GM21825 (cell line): ENCODE data around the gene RRP1.
A peak's percentile ranks its signal among the peaks of the same experiment; 100 is the strongest.

Experiments
- ATAC-seq: cut with Tn5 transposase; IDR thresholded peaks from one replicate; pipeline ENCODE4 v1.9.1; 2021; ENCODE audit warnings: mild to moderate bottlenecking, moderate library complexity; ENCODE audit not compliant: unreplicated experiment

RRP1 gene

DNA sequence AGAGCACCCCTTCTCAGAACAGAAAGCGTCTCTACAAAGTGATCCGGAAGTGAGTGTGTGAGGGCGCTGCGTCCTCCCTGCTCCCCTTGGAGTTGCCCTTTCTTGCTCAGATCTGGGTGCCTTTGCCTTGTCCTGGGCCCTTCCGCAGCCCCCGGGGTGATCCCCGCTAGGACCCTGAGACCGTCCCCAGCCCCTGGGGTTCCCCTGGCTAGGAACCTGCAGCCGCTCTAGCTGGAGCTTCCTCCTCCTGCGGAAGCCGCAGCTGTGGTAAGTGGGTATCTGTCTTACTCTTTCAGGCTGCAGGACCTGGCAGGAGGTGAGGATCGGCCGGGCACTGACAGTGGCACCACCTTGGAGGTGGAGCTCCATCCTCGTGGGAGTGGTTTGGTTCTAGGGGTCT, 11.2 kb downstream of the RRP1 start:
- ATAC-seq = no peak

DNA sequence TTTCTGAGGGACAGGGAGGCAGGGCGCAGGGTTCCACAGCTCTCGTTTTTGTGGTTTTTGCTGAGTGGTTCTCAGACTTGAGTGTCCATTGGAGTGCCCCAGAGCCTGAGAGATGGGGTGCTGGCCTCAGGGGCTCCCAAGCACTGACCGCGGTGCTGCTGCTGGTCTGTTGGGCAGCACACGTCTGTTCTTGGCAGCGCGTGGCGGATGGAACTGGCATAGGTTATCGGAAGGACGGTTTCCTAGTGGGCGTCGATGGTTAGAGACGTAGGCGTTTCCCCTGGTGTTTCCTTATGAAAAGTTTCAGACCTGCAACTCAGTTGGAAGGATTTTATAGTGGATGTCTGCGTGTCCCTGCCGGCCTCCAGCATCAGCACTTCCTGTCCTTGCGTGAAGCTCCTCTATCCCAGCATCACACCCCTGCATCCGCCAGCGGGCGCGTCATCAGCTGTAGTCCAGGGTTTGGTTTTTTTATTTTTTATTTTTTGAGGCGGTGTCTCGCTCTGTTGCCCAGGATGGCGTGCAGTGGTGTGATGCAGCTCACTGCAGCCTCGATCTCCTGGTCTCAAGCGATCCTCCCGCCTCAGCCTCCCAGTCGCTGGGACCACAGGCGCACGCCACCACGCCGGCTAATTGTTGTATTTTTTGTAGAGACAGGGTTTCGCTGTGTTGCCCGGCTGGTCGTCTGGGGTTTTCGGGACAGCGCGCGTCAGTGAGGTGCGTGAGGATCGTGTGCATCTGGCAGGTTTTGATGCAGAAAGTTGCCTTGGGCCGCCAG, 11.8 kb downstream of the RRP1 start:
- ATAC-seq = no peak

DNA sequence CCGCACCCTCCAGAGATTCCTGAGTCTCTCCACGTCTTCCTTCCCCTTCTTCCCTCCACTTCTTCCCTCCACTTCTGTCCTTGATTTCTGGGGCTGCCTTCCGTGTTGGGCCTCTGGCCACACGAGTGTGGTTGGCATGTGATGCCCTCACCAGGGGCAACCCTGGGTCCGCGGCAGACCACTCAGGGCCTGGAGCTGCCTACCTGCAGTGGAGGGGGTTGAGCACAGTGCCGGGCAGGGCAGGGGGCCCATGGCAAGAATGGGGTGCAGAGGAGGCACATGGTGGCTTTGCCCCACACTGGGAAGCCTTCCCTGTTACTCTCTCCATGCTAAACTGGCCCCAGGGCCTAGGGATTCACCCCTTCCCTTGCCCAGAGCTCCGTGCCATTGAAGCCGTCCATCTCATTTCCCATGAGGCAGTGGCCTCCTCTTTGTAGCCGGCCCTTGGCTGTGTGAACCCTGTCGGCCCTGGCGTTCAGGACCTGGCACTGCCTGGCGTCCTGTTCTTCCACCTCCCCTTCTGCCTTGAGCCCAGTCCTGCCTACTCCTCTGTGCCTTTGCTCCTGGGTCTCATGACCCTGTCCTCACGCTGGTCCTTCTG, 13.4 kb downstream of the RRP1 start:
- ATAC-seq = no peak

DNA sequence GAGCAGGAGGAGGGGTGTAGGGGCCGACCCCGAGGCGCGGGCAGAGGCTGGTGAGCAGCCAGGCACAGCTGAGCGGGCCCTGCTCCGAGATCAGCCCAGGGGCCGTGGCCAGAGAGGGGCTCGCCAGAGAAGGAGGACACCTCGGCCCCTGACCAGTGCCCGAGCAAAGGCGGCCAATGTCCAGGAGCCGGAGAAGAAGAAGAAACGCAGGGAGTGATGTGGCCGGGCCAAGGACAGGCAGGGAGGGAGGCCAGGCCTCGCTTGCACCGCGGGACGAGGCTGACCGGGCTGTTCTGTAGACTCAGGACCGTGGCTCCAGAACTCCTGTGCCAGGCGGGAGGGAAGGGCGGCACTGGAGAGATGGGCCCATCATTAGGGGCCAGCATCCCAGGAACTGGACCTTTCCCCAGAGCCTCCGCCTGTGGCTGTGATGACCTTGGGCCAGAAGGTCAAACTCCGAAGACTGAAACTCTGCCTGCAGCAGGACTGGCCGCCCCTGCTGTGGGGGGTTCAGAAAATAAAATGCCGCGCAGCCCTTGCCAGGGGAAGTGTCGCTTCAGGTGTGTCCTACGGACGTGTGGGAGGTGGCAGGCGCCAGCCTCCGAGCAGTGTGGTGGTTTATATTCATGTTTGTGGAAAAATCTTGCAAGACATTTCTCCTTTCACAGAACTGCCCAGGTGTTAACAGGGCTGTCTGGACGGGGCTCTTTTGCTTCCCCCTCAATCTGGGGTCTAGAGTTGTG, 14.4 kb downstream of the RRP1 start:
- ATAC-seq = no peak

DNA sequence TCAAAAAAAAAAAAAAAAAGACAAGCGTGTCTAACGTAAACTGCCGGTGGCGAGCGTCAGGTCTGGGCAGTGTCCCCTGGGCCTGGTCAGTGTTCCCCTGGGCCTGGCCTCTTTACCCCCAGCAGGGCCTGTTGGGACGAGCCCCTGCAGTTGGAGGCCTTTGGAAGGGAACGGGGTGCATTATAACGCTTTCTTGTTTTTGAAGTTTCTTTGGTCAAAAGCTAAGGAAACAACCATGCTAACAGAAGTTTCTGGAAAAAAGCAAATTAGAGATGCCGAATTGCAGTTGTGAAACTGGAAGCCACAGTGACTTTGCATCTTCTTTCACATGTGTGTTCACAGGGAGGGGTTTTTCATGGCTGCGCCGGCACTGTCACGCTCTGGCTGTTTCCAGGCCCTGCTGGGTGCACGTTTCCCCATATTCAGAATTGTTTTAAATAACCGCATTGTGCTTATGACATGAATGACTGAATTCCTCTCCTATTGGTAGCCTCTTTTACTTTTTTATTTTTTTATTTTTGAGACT, 16.0 kb downstream of the RRP1 start:
- ATAC-seq = peak; percentile 66

DNA sequence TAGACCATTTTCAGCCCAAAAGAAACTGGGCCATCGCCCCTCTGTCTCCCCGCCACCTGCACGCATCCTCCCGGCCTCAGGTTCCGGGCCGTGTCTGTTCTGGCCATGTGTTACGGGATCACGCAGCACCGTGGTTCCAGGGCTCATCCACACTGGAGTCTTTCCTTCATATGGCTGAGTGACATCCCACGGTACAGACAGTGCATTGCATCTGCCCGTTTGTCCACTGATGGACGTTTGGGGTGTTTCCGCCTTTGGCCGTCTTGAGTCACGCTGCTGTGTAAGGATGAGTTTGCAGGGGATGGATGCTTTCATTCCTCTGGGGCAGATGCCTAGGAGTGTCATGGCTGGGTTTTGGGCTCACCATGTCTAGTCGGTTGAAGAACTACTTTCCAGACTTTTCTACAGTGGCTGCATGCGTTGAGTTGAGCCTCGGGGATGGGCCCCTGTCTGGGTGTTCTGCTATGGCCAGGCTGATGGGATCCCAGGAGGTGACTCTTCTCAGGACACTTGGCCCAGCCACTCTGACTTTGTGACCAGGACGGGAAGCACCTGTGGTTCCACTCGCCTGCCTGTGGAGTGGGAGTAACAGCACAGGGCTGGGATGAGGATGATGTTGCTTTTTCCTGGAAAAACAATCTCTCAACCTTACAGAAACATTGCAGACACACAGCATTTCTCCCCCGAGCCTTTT, 16.8 kb downstream of the RRP1 start:
- peak; percentile 3 for ATAC-seq

DNA sequence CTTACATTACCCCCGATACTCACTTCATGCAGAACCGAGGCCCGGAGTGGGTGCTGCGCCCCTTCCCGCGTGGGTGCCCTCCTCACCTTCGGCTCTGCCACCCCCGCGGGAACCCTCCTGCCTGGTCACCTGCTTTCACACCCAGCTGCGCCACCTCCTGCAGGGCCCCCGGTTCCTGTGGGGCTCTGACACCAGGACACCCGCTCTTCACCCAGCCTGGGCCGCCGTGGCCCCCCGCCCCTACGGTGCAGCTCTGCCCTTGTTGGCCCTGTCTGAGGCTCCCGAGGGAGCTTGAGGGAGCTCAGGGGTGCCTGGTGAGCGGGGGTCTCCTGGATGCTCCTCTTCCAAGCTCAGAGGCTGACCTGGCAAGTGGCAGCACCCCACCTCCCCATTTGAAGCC, 19.0 kb downstream of the RRP1 start:
- no peak for ATAC-seq

DNA sequence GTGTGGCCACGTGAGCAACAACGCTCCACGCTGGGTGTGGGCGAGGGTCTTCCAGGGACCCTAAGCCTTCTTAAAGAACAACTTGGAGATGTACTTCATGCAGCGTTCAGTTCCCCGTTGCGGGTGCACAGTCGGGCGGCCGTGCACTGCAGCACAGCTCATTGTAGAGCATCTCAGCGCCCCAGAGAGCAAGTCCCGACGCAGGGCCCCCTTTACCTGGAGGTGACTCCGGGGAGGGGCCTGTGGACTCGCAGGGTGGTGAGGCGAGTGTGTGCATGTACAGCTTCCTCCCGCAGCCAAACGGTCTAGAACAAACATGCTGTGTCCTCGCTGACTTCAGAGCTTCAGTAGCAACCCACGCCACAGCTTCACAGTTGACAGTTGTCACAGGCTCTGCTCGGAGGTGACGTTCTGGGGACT, 19.5 kb downstream of the RRP1 start:
- no peak for ATAC-seq

DNA sequence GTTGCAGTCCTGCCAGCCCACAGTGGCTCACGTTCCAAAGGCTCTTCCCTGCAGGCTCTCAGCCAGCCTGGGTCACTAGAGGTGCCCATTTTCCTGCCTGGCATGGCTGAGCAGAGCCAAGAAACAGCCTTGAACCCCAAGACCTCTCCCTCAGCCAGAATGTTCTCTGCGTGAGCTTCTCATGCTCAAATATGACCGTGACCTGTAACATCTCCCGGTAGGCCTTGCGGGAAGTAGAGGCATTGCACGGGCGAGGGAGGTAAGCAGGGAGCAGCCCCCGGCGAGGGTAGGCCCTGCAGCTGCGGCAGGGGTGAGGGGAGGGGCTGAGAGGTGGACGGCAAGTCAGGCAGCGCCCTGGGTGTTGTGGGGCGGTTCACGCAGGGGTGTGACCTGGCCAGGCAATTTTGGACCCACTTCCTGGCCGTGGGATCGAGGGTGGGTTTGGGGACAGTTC, 20.0 kb downstream of the RRP1 start:
- no peak for ATAC-seq

DNA sequence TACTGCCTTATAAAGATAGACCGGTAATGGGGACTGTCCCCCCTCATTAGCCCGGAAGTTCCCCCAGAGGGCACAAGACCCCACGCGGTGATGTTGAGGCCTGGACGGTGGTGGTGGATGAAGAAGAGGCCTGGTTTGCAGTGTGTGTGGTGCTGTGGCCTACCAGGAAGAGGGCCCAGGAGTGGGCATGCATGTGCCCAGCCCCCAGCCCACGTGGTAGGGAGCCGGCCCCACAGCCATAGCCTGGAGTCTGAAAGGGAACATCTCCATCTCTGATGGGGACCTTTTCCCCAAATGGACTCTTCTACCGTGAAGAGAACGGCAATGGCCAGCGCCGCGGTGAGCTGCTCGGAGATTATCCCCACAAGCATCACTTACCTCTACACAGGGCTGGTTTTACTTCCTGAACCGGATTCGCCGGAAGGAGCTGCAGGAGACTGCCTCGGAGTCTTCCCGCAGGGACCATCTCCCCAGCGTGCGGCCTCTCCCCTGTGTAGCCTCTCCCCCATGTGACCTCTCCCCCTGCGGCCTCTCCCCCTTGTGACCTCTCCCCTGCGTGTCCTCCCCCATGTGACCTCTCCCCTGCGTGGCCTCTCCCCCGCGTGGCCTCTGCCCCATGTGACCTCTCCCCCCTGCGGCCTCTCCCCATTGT, 20.6 kb downstream of the RRP1 start:
- no peak for ATAC-seq

DNA sequence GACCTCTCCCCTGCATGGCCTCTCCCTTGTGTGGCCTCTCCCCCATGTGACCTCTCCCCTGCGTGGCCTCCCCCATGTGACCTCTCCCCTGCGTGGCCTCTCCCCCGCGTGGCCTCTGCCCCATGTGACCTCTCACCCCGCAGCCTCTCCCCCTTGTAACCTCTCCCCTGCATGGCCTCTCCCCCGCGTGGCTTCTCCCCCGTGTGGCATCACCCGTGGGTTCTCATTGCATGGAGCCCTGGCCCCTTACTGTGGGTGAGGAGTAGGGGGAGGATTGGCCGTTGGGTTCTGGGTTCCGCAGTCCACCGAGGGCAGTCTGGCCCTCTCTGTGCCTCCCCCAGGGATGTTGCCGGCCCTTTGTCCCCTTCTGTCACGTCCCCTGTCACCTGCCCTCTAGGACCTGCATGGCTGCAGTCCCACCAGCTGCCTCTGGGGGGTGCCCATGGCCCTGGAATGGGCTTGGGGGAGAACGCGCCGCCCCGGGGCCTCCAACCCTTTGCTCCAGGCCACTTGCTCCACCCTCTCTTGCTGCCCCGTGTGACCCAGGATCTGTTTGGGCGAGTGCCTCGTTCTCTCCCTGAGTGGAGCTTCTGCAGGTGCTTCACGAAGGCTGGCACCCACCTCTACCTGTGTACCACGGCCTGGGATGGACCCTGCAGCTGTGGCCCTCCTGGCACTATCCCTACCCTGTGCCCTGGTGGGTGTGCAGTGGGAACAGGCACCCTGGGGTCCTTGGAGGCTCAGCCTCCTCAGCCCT, 21.3 kb downstream of the RRP1 start:
- ATAC-seq = peak; percentile 45

DNA sequence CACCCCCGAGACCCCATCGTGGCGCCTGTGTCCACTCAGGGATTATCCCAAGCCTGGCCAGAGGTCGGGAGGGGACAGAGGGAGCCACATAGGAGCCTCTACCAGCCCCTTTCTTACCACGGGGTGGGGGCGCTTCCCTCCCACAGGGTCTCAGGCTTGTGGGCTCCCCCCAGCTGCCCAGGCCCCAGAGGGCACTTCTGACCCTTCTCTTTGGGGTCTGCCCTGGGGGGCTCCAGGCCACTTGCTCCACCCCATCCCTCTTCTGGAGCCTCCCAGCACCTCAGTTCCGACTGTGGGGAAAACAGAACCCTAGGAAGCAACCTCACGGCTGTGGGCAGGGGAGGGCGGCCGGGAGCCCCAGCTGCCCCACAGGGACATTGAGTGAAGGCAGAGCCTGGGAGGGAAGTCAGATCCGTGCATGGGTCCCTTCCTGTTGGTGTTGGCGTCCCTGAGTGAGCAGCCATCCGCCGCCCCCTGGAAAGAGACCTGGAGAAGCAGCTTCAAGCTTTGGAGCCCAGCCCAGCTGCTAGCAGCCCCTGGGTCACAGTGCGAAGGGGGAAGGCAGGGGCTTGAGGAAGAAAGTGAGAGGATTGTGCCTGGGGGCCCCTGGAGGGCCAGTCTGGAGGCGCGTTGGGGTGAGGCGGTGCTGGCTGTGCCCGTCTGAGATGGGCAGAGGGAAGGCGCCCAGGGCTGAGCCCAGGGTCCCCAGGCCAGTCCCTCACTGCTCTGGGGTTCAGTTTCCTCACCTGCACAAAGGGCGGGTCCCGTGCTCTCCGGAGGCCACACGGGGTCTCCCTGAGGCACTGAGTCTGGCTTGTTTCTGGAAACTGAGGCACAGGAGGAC, 22.1 kb downstream of the RRP1 start:
- ATAC-seq = no peak

DNA sequence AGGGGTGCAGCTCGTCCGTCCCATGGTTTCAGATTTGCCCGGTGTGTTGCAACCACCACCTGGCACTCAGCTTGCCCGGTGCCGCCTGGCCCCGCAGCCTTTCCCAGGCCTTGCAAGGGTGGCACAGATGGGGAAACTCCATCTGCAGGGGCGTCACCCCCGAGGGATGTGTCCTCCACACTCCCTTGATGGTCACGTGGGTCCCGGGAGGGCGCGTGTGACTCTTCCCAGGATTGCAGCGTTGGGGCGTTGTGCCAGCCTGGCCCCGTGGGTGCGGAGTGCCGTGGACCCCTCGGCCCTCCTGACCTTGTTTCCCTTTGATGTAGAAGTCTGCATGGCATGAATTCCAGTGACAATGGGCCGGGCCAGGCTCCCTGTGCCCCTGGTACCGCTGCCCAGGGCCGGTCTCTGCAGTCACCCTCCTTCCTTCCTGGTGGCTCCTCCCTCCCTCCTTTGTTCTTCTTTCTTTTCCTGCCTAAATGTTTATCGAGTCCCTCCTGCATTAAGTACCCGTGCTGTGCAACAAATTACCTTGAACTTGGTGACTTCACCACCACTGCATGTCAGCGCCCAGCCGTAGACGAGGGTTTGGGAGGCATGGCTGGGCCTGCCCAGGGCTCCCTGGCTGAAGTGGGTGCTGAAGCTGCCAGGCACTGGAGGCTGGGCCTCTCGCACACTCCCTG, 22.9 kb downstream of the RRP1 start:
- ATAC-seq = no peak

DNA sequence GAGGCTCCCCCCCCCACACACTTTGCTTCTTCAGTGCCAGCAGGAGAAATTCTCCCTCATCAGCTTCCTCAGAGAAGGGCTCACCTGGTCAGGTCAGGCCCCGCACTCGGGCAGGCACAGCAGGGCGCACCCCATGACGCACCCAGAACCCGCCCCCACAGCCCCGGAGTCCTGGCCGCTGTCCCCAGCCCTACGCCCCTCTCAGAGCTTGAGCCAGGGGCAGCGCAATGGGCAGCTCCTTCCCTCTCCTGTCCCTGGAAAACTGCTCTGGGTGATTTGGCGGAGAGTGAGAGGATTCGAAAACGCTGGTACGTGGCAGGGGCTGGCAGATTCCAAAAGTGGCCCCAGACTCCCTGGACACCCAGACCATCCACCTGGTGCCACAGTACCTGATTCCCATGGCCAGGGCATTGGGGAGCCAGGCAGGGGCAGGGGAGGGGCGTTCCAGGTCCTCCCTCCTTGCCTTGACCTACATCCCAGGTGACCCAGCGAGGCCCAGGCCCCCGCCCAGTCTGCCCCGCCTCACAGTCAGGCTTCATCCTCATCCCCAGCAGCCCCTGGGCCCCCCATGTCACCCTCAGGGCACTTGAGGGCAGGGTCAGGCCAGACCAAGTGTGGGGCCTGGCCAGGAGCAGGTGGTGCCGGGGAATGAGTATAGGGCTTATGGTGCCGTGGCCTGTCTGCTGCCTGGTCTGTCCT, 23.7 kb downstream of the RRP1 start:
- ATAC-seq = no peak

DNA sequence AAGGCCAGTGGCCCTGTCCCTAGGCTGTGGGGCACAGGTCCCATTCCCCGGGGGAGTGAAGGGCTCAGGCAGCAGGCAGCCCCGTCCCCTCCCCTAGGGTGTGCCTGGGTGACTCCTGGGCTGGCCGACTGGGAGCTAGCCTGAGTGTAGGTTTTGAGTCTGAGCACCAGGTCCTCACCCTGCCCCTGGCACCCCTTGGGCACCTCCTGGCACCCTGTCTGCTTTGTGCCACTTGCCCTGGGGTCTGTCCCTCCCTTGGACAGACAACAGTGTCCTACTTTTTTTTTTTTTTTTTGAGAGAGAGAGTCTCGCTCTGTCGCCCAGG, 24.2 kb downstream of the RRP1 start:
- no peak for ATAC-seq

DNA sequence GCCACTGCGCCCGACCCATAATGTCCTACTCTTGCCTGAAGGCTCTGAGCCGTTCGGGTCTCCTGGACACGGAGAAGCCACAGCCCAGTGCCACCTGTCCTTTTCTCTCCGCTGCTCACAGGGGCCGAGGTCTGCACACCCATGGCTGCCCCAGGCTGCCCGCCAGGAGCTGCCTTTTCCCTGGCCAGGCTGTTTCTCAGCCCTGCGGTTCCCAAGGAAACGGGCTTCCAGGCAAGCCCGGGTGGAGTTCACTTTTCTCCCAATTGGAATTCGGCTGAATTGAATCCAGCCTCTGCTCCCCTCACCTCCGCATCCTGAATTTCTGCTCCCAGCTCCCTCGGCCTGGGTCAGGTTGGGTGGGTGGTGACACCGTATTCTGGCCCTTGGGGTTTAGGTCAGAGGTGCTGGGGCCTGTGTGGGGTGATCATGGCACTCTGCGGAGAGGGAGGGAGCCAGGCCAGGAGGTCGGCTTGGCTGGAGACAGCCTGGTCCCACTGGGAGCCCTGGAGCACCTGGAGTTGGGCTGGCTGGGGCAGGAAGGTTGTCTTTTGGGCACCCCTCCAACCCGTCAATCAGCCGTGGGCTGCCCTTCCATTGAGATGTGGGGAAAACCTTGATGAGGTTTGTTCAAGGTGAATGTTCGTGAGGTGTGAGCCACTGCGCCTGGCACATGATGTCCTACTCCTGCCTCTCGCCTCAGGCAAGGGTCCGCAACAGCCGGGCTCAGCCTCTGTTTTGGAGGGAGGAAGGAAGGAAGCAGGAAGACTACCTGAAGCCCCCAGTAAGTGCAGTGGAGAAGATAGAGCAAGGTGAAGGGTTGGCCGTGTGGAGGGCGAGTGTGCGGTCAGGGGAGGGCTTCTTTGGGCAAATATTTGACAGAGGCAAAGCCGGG, 25.1 kb downstream of the RRP1 start:
- no peak for ATAC-seq

DNA sequence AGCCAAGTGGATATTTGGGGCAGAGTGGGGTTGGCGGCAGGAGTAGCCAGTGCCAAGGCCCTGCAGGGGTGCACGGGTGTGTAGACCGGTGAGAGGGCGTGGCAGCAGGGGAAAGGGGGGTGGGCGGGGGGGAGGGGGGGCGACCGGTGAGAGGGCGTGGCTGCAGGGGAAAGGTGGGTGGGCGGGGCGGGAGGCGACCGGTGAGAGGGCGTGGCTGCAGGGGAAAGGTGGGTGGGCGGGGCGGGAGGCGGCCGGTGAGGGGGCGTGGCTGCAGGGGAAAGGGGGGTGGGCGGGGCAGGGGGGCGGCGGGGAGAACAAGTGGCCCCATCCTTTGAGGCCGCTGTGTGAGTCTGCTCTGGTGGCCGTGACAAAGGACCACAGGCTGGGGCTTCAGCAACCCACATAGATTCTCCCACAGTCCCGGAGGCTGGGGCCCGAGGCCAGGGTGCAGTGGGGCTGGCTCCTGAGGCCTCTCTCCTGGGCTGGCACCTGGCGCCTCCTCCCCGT, 25.8 kb downstream of the RRP1 start:
- no peak for ATAC-seq
